Skin of body (tissue), 2 donors: ENCODE results near the gene RNF157. TPM values are rescaled to one million over a fixed set of nuclear protein-coding genes. Genes with fewer than 3 reads are reported as not detected.

ENCODE experiments used
- DNase-seq: peaks from one replicate; lab custom pipeline; 2025; lab: John Stamatoyannopoulos, UW
- total RNA-seq: library from RNA; depleted of rRNA; stranded (reverse); fragments of >200 nt; gene quantifications from one replicate; pipeline ENCODE4 v1.2.3, GENCODE V29; 2014

RNF157 gene
- total RNA-seq, 1 donor from 2014 or later, result 5.2 TPM

DNA sequence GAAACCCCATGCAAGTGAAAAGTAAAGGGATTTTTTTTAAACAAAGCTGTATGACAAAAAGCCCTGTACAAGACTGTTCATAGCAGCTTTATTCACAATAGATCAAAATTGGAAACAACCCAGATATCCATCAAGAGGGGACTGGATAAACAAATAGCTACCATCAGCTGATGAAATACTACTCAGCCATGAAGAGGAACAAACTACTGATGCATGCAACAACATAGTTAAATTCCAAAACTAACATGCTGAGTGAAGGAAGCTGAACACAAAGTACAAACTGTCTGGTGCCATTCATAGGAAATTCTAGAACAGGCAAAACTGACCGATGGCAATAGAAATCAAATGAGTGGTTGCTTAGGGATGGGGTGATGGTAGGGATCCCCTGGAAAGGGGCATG, 114.4 kb downstream of the RNF157 start:
- DNase-seq, result no peak

DNA sequence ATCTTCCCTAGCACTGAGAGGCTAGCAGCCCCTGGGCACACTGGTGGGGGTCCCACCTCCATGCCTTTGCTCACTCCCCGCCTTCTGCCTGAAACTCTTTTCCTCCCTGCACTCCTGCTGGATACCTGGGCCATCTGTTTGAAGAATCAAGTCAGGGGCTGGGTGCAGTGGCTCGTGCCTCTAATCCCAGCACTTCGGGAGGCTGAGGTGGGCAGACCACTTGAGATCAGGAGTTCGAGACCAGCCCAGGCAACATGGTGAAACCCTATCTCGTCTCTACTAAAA, 115.0 kb downstream of the RNF157 start:
- no peak for DNase-seq

DNA sequence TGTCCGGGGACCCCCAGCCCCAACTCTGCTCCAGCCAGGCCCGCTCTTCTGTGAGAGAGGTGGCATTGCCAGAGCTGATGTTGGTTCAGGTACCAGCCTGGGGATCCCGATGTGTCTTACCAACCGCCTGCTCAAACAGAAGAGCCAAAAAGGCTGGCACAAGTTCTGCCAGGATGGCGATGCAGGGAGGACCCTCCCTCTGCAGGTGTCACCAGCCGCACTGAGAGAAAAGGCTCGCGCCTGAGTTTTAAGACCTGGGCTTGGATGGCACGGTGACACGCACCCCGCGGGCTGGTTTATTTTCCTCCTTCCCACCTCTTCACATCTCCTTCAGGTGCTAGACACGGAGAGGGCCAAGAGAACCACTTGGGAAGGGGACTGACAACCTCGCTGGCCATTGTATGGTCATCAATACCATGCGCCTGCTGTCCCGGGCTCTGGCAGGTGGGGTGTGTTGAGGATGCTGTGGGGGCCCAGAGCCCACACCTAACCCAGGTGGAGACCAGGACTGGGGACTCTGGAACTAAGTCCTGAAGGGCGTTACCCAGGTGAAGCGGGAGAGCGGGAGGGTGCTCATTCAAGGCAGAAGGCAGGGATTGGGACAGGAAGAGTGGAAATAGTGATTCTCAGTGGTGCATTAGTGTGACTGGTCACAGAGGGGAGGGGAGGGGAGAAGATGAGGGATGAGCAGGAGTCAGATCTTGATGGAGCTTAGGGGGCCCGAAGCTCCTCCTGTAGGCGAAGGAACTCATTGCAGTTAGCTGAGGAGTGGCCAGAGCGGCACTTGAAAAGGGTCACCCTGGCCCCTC, 115.5 kb downstream of the RNF157 start:
- DNase-seq, result no peak

DNA sequence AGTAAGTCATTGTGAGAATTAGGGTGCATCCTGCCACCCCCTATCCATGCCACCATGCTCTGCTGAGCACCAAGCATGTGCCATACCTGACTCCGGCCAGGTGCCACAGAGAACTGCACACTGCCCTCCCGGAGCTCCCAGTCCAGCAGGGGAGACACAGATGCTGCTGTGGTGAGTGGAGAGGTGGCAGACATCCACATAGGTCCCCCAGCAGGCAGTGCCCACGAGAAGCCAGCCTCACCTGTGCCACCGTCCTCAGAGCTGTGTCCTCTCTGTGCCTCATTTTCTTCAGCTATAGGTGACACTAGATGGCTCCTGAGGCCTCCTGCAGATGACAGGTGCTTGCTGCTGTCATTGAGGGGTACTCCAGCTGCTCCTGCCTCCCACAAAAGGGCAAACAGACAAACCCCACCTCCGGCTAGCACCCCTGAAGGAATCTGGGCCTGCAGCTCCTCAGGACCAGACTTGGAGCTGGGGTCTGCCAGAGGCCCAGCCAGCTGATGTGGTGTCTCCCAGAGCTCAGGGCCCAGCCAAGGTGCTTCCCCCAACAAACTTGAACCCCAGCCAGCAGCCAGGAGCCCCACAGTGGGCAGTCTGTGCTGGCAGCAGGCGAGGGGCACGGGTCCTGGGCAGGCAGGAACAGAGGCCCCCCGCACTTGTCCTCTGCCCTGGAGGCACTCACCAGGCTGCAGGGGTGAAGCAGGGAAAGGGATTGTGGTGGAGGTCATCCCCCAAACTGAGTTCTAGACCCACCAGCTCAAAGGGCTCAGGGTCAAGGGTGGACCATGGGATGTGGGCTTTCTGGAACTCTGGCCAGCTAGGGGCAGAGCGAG, 116.3 kb downstream of the RNF157 start:
- no peak for DNase-seq

DNA sequence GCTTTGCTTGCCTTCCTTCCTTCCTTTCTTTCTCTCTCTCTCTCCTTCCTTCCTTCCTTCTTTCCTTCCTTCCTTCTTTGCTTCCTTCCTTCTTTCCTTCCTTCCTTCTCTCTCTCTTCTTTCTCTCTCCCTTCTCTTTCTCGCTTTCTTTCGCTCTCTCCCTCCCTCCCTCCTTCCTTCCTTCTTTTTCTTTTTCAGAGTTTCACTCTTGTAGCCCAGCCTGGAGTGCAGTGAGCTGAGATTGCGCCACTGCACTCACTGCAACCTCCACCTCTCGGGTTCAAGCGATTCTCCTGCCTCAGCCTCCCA, 117.1 kb downstream of the RNF157 start:
- DNase-seq, result no peak

DNA sequence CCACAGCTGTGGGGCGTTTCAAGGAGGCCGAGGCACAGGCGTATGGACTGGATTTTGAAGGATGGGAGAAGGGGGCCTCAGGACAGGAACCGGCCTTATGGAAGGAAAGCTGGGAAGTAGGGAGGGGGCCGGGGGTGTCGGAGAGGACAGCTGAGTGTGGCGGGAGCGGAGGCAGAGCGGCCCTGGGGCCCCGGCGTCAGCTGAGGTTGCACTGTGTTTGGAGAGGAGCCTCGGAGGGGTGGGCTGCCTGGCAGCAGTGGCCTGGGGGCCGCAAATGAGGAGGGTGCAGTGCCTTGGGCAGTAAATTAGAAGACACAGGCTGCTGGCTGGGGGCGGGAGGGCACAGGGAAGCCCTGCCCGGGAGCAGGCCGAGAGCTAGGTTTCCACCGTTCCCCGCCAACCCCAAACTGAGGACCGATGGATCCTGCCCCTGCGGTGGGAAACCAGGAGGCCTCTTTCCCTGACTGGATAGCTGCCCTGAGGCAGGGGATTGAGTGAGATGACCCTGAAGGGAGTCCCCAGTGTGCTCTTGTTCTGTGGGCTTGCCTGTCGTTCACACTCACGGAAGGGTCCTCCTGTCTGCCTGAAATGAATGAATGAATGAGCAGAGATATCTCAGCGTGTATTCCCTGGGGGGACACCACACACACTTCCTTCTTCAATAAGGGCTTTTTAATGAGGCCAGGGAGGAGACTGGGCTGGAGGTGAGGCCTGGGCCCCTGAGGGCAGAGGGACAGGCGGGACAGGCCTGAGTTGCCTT, 117.7 kb downstream of the RNF157 start:
- DNase-seq, result no peak

DNA sequence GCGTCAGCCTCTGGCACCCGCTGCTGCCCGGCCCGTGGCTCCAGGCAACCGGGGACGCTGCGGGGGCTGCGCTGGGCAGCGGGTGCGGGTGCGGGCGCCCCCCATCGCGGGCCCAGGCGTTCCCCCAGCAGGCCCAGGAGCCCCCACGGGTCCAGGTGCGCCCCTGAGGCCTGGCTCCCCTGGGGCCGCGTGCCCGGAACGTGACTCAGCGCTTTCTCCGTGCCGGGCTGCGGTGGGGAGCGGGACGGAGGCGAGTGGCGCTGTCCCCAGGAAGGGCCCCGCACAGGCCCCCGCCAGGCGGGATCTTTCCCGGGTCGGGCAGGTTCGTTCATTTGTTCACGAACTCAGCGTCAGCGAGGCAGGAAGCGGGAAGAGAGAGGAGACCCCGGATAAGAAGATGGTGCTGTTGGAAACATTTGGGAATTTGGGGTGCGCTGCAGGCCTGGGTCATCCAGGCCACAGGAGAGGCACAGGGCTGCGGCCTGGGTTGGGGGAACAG, 118.3 kb downstream of the RNF157 start:
- no peak for DNase-seq

DNA sequence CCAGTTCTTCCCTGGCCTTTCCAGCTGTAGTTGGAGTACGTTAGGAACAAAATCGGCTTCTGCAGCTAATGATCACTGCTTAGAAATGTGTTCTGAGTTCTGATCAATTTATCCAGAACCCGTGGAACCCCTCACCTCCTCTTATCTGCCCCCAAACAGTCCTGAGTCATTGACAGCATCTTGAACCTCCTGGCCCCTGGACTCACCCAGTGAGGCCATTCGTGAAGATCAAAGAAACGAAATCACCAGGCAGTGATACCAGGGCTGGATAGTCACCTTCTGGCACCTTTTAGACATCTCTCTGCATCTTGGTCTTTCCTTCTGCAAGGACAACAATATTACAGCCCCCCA, 119.7 kb downstream of the RNF157 start:
- no peak for DNase-seq

DNA sequence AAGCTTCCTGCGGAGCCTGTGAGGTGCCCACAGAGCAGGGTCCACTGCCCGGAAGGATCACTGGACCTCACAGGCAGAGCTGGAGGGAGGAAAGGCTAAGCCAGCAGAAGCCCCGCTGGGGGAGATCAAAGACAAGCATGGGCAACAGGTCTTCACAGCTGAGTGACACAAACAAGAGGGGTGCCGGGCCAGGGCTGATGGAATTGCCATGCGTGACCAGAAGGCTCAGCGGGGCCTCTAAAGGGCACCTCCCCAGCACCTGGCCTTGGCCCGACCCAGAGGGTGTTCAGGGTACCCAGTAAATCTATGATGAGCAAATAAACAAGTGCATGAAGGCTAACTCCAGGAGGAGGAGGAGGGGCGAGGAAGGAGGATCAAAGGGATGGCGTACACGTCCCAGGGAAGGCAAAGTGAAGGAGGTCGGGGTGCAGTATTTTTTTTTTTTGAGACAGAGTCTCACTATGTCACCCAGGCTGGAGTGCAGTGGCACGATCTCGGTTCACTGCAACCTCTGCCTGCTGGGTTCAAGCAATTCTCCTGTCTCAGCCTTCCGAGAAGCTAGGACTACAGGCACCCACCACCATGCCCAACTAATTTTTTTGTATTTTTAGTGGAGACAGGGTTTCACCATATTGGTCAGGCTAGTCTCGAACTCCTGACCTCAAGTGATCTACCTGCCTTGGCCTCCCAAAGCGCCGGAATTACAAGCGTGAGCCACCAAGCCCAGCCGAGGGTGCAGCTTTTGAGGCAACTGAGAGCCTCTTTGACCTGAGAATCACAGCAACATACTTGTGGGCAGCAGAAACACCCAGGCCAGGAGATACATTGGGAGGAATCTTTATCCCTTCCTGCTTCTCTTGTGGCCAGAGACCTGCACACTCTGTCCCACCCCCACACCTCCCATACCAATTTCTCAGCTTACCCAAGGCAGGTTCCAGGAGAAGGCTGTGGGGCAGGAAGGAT, 120.6 kb downstream of the RNF157 start:
- DNase-seq, result no peak

DNA sequence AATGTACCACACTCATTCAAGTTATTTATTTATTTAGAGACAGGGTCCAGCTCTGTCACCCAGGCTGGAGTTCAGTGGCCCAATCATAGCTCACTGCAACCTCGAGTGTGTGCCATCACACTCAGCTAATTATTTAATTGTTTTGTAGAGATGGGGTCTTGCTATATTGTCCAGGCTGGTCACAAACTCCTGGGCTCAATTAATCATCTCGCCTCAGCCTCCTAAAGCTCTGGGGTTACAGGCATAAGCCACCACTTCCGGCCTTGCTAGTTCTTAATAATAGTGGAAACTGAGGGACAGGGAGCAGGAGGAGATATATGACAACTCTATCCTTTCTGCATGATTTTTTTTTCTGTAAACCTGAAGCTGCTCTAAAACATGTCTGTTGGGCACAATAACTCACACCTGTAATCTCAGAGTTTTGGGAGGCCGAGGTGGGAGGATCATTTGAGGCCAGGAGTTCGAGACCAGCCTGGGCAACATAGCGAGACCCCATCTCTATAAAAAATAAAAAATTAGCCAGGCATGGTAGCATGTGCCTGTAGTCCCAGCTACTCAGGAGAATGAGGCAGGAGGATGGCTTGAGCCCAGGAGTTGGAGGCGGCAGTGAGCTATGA, 125.0 kb downstream of the RNF157 start:
- no peak for DNase-seq

DNA sequence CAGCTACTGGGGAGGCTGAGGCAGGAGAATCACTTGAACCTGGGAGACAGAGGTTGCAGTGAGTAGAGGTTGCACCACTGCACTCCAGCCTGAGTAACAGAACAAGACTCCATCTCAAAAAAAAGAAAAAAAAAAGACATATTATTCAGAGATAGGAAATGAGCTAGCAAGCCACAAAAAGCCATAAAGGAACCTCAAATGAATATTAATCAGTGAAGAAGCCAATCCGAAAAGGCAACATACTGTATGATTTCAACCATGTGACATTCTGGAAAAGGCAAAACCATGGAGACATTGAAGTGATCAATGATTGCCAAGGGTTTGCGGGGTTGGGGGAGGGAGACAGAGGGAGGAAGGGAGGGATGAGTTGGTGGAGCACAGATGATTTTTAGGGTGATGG, 128.3 kb downstream of the RNF157 start:
- DNase-seq, result no peak

DNA sequence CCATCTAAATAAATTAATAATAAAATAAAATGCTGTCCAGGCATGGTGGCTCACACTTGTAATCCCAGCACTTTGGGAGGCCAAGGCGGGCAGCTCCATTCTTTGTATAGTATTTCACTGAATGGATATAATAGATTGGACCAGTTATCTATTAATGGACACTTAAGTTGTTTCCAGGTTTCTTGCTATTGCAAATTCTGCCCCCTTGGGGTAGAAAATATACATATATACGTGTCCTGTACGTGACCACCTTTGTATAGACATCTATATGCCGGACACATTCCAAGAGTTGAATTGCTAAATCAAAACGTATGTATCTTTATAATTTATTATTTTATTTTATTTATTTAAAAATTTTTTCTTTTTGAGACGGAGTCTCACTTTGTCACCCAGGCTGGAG, 132.8 kb downstream of the RNF157 start:
- DNase-seq, result no peak

DNA sequence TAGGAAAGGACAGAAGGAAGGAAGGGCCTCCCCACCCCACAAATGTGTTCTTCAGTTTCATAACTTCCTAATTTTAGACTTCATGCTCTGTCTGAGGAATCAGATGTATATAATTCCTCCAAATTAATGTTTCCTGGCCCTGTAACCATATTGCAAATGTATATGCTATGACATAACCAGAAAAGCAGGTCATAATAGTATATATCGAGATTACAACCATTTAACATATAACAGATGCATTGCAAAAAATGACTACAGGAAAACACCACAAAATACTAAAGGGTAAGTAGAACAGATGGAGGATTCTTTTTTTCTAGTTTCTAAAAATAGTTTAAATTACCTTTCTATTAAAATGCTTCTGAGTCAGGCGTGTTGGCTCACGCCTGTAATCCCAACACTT, 133.6 kb downstream of the RNF157 start:
- DNase-seq, result no peak

DNA sequence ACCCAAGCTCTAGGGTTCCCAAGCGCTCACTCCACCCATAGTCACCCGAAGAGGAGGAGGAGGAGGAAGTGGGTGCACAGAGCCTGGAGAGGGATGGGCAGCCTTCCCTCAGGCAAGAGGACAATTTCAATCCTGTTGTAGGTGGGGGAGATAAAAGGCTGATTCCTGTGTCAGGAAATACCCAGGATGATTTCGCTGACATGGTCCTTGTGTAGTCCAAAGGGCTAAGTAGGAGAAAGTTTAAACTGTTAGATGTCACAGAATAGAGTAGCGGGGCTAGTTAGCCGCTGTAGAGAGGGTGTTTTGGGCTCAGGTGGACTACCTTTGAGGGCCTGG, 135.4 kb downstream of the RNF157 start:
- DNase-seq, result no peak

DNA sequence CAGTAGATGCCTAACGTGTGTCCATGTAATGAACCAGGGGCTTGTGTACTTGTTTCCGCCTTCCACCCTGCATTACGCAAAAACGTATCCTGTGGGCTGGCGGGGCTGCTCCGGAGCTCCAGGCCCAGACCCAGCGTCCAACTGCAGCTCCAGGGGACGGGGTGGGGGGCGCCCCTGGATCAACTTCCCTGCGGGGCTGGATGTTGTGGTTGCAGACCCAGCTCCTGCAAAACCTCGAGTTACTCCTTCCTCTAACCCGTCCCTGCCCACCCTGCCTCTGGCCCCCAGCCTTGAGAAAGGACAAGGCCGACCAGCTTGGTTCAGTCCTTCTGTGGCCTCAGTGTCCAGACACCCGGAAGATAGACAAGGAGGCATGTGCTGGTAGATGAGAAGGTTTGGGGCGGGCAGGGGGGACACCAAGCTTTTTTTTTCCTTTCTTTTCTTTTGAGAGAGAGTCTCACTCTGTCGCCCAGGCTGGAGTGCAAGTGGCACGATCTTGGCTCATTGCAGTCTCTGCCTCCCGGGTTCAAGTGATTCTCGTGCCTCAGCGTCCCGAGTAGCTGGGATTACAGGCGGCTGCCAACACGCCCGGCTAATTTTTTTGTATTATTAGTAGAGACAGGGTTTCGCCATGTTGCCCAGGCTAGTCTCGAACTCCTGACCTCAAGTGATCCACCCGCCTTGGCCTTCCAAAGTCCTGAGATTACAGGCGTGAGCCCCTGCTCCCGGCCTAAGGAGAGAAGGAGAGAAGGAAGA, 136.0 kb downstream of the RNF157 start:
- DNase-seq, result no peak

DNA sequence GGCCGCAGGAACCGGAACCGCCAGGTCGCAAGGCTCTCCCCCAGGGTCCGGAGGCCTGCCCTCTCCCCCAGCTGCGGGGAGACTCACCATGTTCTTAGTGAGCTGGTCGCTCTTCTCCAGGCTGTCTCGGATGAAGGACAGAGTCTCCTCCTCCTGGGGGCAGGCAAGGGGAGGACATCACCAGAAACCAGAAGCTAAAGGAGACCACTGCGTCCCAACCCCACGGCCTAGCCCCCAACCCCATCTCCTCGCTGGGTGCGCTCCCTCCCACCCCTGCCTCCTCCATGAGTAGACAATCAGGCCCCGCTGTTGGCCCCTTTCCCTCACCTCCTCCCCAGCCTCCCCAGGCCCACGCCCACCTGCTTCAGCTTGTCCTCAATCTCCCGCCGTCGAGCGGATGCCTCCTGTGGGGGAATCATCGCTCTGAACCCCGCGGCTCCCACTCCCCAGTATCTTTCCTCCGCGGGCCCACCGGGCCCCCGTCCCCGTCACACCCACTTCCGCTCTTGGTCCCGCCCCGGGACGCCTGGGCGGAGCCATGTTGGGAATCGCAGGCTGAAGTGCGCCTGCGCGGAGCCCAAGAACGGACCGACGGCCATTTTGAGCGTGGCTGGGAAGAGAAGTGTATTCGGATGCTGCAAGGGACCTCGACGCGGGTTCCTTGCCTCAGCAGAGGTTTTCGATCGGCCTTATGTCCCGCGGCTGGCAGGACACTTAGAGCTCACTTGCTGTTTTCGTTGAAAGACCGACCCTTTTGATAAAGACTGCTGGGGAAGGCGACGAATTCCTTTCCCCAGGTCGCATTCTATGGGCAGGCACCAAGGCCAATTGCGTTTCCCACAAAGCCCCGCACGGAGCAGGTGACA, 136.8 kb downstream of the RNF157 start, which contains the start of gene EXOC7:
TSS of gene EXOC7 (minus strand) at position 514 of the 866 bp plus-strand sequence. CDS start at position 419, 95 bp downstream.
- peak; percentile 88 for DNase-seq

DNA sequence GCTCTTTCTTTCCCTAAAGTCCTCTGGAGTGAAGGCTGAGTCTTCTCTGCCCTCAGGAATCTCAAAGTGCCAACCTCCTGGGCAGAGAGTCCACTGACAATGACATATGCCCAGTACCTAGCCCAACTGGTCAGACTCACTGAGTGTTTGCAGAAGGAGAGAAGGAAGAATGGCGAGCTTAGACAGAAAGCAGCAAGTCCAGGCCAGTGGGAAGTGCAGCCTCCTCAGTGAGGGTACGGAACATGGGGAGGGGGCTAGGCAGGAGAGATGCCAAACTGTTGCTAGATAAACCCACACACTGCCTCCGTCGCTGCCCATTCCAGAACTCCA, 137.4 kb downstream of the RNF157 start:
- no peak for DNase-seq

DNA sequence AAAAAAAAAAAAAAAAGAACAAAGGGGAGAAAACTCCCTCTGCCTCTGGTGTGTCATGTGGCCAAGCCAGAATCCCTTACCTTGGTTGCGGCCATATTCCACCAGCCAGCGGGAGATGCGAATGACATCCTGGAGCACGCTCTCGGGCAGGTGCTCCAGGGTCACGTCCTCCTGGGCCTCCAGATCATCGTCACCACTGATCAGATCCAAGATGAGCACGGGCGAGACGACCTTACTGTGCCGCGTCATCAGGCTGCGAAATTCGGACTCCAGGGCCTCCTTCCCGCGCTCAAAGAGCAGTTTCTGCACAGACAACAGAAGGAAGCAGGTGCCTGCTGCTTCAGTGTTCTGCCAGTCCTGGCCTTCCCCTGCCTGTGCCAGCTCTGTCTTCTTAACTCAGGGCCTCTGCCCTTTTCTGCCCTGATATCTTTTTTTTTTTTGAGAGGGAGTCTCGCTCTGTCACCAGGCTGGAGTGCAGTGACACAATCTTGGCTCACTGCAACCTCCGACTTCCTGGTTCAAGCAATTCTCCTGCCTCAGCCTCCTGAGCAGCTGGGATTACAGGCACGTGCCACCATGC, 142.5 kb downstream of the RNF157 start:
- DNase-seq, result no peak

DNA sequence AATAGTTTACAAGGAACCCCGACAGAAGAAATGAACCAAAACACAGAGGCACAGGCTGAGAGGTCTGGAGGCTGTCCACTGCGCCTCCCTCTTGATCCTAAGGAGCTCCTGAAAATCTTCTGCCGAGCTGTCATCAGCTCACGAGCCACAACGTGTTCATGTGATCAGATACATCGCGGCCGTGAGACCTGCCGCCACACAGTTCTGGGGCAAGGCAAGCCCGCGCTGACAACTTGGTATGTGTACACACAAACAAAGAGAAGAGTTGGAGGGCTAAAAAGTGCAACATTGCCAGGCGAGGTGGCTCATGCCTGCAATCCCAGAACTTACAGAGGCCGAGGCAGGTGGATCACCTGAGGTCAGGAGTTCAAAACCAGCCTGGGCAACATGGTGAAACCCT, 144.3 kb downstream of the RNF157 start:
- DNase-seq, result no peak
